Ureter (tissue), 1 donor: ENCODE data around the gene ZNF543. TPM values are rescaled to one million over a fixed set of nuclear protein-coding genes. Genes with fewer than 3 reads are reported as not detected.
"Not testable (repeated sequence)": the region's sequence is repeated elsewhere in the genome, so short reads cannot be mapped to it uniquely, and the experiment has no call there.

Experiments used
- DNase-seq: peaks from one replicate; pipeline ENCODE4 v3.0.0-alpha.2; 2020; ENCODE audit warnings: low spot score
- total RNA-seq: library from RNA; stranded (reverse); gene quantifications from one replicate; pipeline ENCODE4 v1.2.4, GENCODE V29; 2023
- donor health status: DM: yes; HTN: yes; CAD: no.

ZNF543 gene
- total RNA-seq, 1 donor from 2014 or later, result 11.7 TPM

- no peak for DNase-seq
Observed at GRCh38 chr19:57321116-57321515, 844 bp downstream of the ZNF543 start.

GRCh38 chr19:57321751-57322150 is 1.5 kb downstream of the ZNF543 start:
- DNase-seq, result no peak

- DNase-seq, result no peak
Observed at GRCh38 chr19:57324992-57325391, 4.7 kb downstream of the ZNF543 start.

GRCh38 chr19:57327993-57328392 is 7.7 kb downstream of the ZNF543 start:
- no peak for DNase-seq

GRCh38 chr19:57334191-57334590 is 13.9 kb downstream of the ZNF543 start:
- DNase-seq, result no peak

- no peak for DNase-seq
Observed at GRCh38 chr19:57338877-57339276, 18.6 kb downstream of the ZNF543 start.

- no peak for DNase-seq
Observed at GRCh38 chr19:57342582-57342981, 22.3 kb downstream of the ZNF543 start.

GRCh38 chr19:57348136-57348535 is 27.9 kb downstream of the ZNF543 start:
- DNase-seq, result no peak

- peak; percentile 93 for DNase-seq
Observed at GRCh38 chr19:57350877-57351805, 30.9 kb downstream of the ZNF543 start, which contains the start of gene ZNF304. Gene ZNF304, plus strand, starts transcription at chr19:57351271. Its CDS starts 394 bp downstream, at chr19:57351665.

- no peak for DNase-seq
Observed at GRCh38 chr19:57351867-57352266, 31.6 kb downstream of the ZNF543 start.

- no peak for DNase-seq
Observed at GRCh38 chr19:57355916-57356315, 35.6 kb downstream of the ZNF543 start.

GRCh38 chr19:57357406-57357805 is 37.1 kb downstream of the ZNF543 start:
- DNase-seq, result no peak

- DNase-seq, result no peak
Observed at GRCh38 chr19:57359300-57359699, 39.0 kb downstream of the ZNF543 start.

GRCh38 chr19:57362419-57362818 is 42.1 kb downstream of the ZNF543 start:
- no peak for DNase-seq

GRCh38 chr19:57362997-57363687 is 42.9 kb downstream of the ZNF543 start, which contains the start of the genes TRAPPC2B and ZNF547:
Gene TRAPPC2B, plus strand, starts transcription at chr19:57363551. Its CDS starts 1,283 bp downstream, at chr19:57364834.
Gene ZNF547, plus strand, starts transcription at chr19:57363551. Its CDS starts 5,005 bp downstream, at chr19:57368556.
- peak; percentile 100 for DNase-seq

GRCh38 chr19:57363688-57364181 is 43.5 kb downstream of the ZNF543 start:
- DNase-seq, result no peak

- DNase-seq, result no peak
Observed at GRCh38 chr19:57366776-57367175, 46.5 kb downstream of the ZNF543 start.

GRCh38 chr19:57374179-57374578 is 53.9 kb downstream of the ZNF543 start:
- DNase-seq, result no peak

GRCh38 chr19:57374647-57375046 is 54.4 kb downstream of the ZNF543 start:
- not testable (repeated sequence) for DNase-seq

GRCh38 chr19:57376151-57376550 is 55.9 kb downstream of the ZNF543 start:
- DNase-seq, result no peak

- no peak for DNase-seq
Observed at GRCh38 chr19:57377498-57378146, 57.4 kb downstream of the ZNF543 start.
